Measurements from ENCODE around the gene TRMT44. TPM values are rescaled to one million over a fixed set of nuclear protein-coding genes. Genes with fewer than 3 reads are reported as not detected.

Gene TRMT44
- total and polyA plus RNA-seq, 2 donors (not counting 1 experiment from before 2014, with no cell fraction given), result 13.3 to 37.4 TPM

- intact Hi-C loops (cut with micrococcal nuclease), result no loop called here
- no peaks in the 10 kb centered on the region for H3K79me2 ChIP-seq (ENCODE audit: control insufficient read depth, insufficient read depth, low read length)
- H3K27me3 ChIP-seq (replicated peaks in 1 of 4; ENCODE audit: control extremely low read depth in 1 of 4, control insufficient read depth in 3 of 4, insufficient read depth in 4 of 4, low read length in 3 of 4), result no peaks in the 10 kb centered on the region
- no peaks in the 10 kb centered on the region for H3K27me3 Mint-ChIP-seq
- H3K9ac ChIP-seq (ENCODE audit: low read length), result no peak overlapping the region
- H3K4me1 Mint-ChIP-seq, result no peaks in the 10 kb centered on the region
- peaks cover 0 to 17% of the 10 kb centered on the region in 2 experiments for H3K36me3 ChIP-seq (replicated peaks in 1 of 2; ENCODE audit: control extremely low read depth in 1 of 2, control insufficient read depth in 1 of 2, extremely low read depth in 1 of 2, insufficient read depth in 2 of 2, low read length in 1 of 2)
- H3K9me3 ChIP-seq (ENCODE audit: control extremely low read depth in 1 of 3, control insufficient read depth in 2 of 3, insufficient read depth in 1 of 3, low read length in 2 of 3), result no peaks in the 10 kb centered on the region
- no peak for ATAC-seq (ENCODE audit: low read depth)
- no peaks in the 10 kb centered on the region for H4K20me1 ChIP-seq (ENCODE audit: control insufficient read depth, insufficient read depth, low read length, poor library complexity, severe bottlenecking)
- no peaks in the 10 kb centered on the region for H3K9me3 Mint-ChIP-seq (ENCODE audit: insufficient read depth)
- CTCF ChIA-PET, result interaction anchor here (1.2 kb wide), 1 partner anchor 9 kb away, joined by 4 read pairs; no protein-coding TSS in a partner anchor
- DNase-seq, result no peak
- no peak overlapping the region for H3K4me3 Mint-ChIP-seq
- H3K4me3 ChIP-seq (ENCODE audit: control extremely low read depth in 1 of 5, extremely low read depth in 1 of 5, insufficient read depth in 1 of 5, low read depth in 2 of 5, low read length in 4 of 5), result no peak overlapping the region
- H3K27ac Mint-ChIP-seq, result no peak overlapping the region
- H3K4me1 ChIP-seq (ENCODE audit: control insufficient read depth in 2 of 2, insufficient read depth in 2 of 2, low read length in 2 of 2), result no peaks in the 10 kb centered on the region
- 89% methylated on average over 8 of the region's 8 CpGs for whole genome bisulfite sequencing (ENCODE audit: insufficient coverage)
- TF ChIP-seq CTCF (IDR thresholded peaks at IDR 0.05), result no peak
- no peak for TF ChIP-seq EZH2 (IDR thresholded peaks at IDR 0.05; ENCODE audit: borderline replicate concordance, insufficient read depth, low read depth, low read length, poor library complexity, severe bottlenecking)
- H2AFZ ChIP-seq (ENCODE audit: insufficient read depth, low read depth, low read length, poor library complexity, severe bottlenecking), result no peak overlapping the region
- POLR2A ChIA-PET, result no interaction called here
- no peak overlapping the region for H3K4me2 ChIP-seq (replicated peaks; ENCODE audit: low read depth, low read length, poor library complexity, severe bottlenecking)
- H3K27ac ChIP-seq (ENCODE audit: low read length in 2 of 2), result no peak overlapping the region
These were observed 37.1 kb downstream of the TRMT44 start for GRCh38 chr4:8477676-8478075.

DNA sequence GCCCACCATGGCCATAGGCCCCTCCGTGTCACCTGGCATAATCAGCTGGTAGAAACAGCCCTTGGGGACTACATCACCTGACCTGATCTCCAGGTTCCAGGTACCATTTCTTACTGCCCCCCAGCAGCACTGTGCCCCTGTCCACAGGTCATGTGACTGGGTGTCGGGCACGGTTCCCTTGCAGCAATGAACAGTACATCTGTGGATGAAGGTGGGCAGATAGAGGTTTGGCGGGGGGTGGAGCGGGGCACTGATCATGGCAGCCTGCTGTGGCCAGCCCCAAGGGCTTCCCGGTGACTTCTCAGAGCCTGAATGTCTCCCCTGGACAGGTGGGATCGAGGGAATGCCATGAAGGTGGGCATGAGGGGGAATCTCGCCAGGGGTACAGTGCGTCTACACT lies 37.8 kb downstream of the TRMT44 start:
- Histone ChIP-seq H2AFZ (ENCODE audit: insufficient read depth, low read depth, low read length, poor library complexity, severe bottlenecking) (no peak overlapping the region), H4K20me1 (ENCODE audit: control insufficient read depth, insufficient read depth, low read length, poor library complexity, severe bottlenecking) (no peaks in the 10 kb centered on the region), H3K9me3 (ENCODE audit: control extremely low read depth in 1 of 3, control insufficient read depth in 2 of 3, insufficient read depth in 1 of 3, low read length in 2 of 3) (no peaks in the 10 kb centered on the region), H3K4me3 (ENCODE audit: control extremely low read depth in 1 of 5, extremely low read depth in 1 of 5, insufficient read depth in 1 of 5, low read depth in 2 of 5, low read length in 4 of 5) (no peak overlapping the region), H3K9ac (ENCODE audit: low read length) (no peak overlapping the region), H3K27ac (ENCODE audit: low read length in 2 of 2) (no peak overlapping the region), H3K79me2 (ENCODE audit: control insufficient read depth, insufficient read depth, low read length) (no peaks in the 10 kb centered on the region), H3K36me3 (replicated peaks in 1 of 2; ENCODE audit: control extremely low read depth in 1 of 2, control insufficient read depth in 1 of 2, extremely low read depth in 1 of 2, insufficient read depth in 2 of 2, low read length in 1 of 2) (peaks cover 0 to 17% of the 10 kb centered on the region in 2 experiments), H3K4me1 (ENCODE audit: control insufficient read depth in 2 of 2, insufficient read depth in 2 of 2, low read length in 2 of 2) (no peaks in the 10 kb centered on the region), H3K4me2 (replicated peaks; ENCODE audit: low read depth, low read length, poor library complexity, severe bottlenecking) (no peak overlapping the region), H3K27me3 (replicated peaks in 1 of 4; ENCODE audit: control extremely low read depth in 1 of 4, control insufficient read depth in 3 of 4, insufficient read depth in 4 of 4, low read length in 3 of 4) (no peaks in the 10 kb centered on the region)
- DNase-seq (no peak), ATAC-seq (ENCODE audit: low read depth) (no peak)
- H3K27ac Mint-ChIP-seq, result no peak overlapping the region
- WGBS (ENCODE audit: insufficient coverage), result 98% methylated on average over 9 of the region's 9 CpGs
- no peaks in the 10 kb centered on the region for H3K4me1 Mint-ChIP-seq
- CTCF ChIA-PET, result no interaction called here
- H3K4me3 Mint-ChIP-seq, result no peak overlapping the region
- H3K9me3 Mint-ChIP-seq (ENCODE audit: insufficient read depth), result no peaks in the 10 kb centered on the region
- H3K27me3 Mint-ChIP-seq, result no peaks in the 10 kb centered on the region
- POLR2A ChIA-PET, result no interaction called here
- TF ChIP-seq CTCF (IDR thresholded peaks at IDR 0.05) (no peak), EZH2 (IDR thresholded peaks at IDR 0.05; ENCODE audit: borderline replicate concordance, insufficient read depth, low read depth, low read length, poor library complexity, severe bottlenecking) (no peak)
- intact Hi-C loops (cut with micrococcal nuclease), result no loop called here
